HK-2 (cell line): Measurements from ENCODE around the gene EVC.

ENCODE experiments used
- DNase-seq: peaks from one replicate; pipeline ENCODE4 v3.0.0-alpha.2; 2018; ENCODE audit not compliant: unreplicated experiment

Gene EVC

GRCh38 chr4:5710961-5711478 is at the start of gene EVC:
Gene EVC, plus strand, starts transcription at chr4:5711201. Its CDS starts 180 bp downstream, at chr4:5711381.
- DNase-seq = peak; percentile 90

- DNase-seq = no peak
Measured at GRCh38 chr4:5661237-5661636, 49.8 kb upstream of the EVC start.

GRCh38 chr4:5662555-5662954 is 48.4 kb upstream of the EVC start:
- no peak for DNase-seq

GRCh38 chr4:5664778-5665177 is 46.2 kb upstream of the EVC start:
- DNase-seq = no peak

- DNase-seq = no peak
Measured at GRCh38 chr4:5666741-5667140, 44.3 kb upstream of the EVC start.

GRCh38 chr4:5676763-5677162 is 34.2 kb upstream of the EVC start:
- no peak for DNase-seq

GRCh38 chr4:5678977-5679376 is 32.0 kb upstream of the EVC start:
- no peak for DNase-seq

GRCh38 chr4:5683566-5683965 is 27.4 kb upstream of the EVC start:
- DNase-seq = no peak

- DNase-seq = no peak
Measured at GRCh38 chr4:5685296-5685695, 25.7 kb upstream of the EVC start.

- no peak for DNase-seq
Measured at GRCh38 chr4:5686338-5686737, 24.7 kb upstream of the EVC start.

- no peak for DNase-seq
Measured at GRCh38 chr4:5689065-5689464, 21.9 kb upstream of the EVC start.

- DNase-seq = no peak
Measured at GRCh38 chr4:5691491-5692132, 19.4 kb upstream of the EVC start.

- no peak for DNase-seq
Measured at GRCh38 chr4:5693871-5694270, 17.1 kb upstream of the EVC start.

- no peak for DNase-seq
Measured at GRCh38 chr4:5696341-5696740, 14.7 kb upstream of the EVC start.

- DNase-seq = no peak
Measured at GRCh38 chr4:5700459-5700858, 10.5 kb upstream of the EVC start.

- DNase-seq = no peak
Measured at GRCh38 chr4:5701971-5702370, 9.0 kb upstream of the EVC start.

- DNase-seq = no peak
Measured at GRCh38 chr4:5703831-5704230, 7.2 kb upstream of the EVC start.

GRCh38 chr4:5704276-5704675 is 6.7 kb upstream of the EVC start:
- no peak for DNase-seq

GRCh38 chr4:5705647-5706320 is 5.2 kb upstream of the EVC start:
- DNase-seq = no peak

- DNase-seq = no peak
Measured at GRCh38 chr4:5706486-5707290, 4.3 kb upstream of the EVC start.

GRCh38 chr4:5707366-5707765 is 3.6 kb upstream of the EVC start:
- DNase-seq = no peak

- no peak for DNase-seq
Measured at GRCh38 chr4:5707778-5708448, 3.1 kb upstream of the EVC start.
